Stimulated activated CD8-positive, alpha-beta memory T cell treated with anti-CD3 and anti-CD28 coated beads, Interleukin-4, amount 100 ng/mL, for 4 hours (primary cell): ENCODE data around the gene NEURL1.
A peak's percentile ranks its signal among the peaks of the same experiment; 100 is the strongest.
"Not testable (repeated sequence)": the region's sequence is repeated elsewhere in the genome, so short reads cannot be mapped to it uniquely, and the experiment has no call there.

Source experiments
- DNase-seq, 2 donors: peaks; one replicate each; pipeline ENCODE4 v3.0.0-alpha.2; 2020; ENCODE audit warnings: low read depth in 2 of 2, low spot score in 1 of 2

Gene NEURL1

GRCh38 chr10:103463499-103463898 lies 30.0 kb upstream of the NEURL1 start:
- no peak for DNase-seq

- DNase-seq, result no peak
Observed at GRCh38 chr10:103465411-103466179, 27.9 kb upstream of the NEURL1 start.

- no peak for DNase-seq
Observed at GRCh38 chr10:103466734-103467133, 26.8 kb upstream of the NEURL1 start.

DNA sequence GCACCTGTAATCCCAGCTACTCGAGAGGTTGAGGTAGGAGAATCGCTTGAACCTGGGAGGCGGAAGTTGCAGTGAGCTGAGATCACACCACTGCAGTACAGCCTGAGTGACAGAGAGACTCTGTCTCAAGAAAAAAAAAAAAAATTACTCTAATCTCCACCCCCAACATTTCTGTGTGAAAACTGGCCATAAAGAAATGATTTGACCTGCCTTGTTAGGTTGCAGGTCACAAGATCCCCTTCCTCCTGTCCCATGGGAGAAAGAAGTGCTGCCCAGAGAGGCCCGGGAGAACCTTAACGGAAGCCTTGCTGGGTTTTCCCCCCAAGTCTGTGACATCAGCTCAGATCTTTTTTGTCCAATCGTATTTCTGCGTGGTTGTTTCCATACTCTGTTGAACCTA lies 26.1 kb upstream of the NEURL1 start:
- no peak for DNase-seq

- no peak for DNase-seq
Observed at GRCh38 chr10:103469201-103469600, 24.3 kb upstream of the NEURL1 start.

DNA sequence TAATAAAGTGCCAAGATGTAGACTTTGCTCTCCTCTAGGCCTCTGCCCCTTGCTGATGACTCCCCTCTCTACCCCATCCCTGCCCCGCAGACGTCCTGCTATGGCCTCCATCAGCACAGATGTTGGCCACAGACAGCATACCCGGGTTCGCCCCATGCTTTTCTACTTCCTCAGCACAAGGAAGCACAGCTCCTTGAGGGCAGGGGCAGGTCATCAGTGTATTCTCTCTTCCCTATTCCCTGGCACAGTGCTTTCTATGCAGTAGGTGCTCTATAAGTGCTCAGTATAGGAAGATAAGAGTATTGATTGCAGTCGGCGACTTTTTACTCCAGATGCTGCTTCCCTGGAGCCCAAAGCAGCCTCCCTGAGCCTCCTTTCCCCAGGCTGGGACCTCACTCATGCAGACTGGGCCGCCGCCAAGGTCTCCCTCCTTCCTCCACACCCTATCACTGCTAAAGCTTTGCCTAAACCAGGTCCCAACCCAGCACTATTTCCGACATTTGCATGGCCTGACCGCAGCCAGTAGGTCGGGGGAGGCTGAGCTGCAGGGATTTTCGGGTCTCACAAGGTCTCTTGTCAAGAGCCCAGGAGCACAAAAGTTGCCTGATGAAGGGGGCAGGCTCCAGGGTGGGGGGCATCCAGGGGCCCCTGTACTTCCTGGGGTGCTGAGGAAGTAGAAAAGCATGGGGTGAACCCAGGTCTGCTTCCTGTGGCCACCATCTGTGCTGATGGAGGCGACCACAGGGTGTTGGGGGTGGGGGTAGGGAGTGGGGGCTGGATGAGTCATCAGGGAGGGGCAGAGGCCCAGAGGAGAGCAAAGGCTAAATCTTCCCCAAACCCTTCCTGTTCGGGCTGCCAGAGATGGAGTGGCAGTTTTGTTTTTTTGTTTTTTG lies 22.5 kb upstream of the NEURL1 start:
- peak; percentile 38 to 63 for DNase-seq

DNA sequence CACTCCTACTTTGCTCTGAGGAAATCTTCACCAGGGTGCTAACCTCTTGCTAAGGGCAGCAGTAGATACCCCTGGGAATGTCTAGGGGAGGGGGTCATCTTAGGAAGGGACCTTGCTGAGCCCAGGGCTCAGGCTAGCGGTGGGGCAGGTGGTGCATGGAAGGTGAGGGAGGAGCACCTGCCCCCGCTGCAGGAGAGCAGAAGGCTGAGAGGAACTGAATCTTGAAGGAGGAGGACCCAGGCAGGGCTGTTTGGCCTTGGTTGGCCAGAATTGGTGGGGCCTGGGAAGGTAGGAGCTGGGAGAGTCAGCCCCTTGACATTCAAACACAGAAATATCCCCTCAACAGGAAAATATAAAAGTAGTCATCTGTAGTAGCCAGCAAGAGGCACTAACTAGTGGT lies 21.5 kb upstream of the NEURL1 start:
- DNase-seq, result no peak

DNA sequence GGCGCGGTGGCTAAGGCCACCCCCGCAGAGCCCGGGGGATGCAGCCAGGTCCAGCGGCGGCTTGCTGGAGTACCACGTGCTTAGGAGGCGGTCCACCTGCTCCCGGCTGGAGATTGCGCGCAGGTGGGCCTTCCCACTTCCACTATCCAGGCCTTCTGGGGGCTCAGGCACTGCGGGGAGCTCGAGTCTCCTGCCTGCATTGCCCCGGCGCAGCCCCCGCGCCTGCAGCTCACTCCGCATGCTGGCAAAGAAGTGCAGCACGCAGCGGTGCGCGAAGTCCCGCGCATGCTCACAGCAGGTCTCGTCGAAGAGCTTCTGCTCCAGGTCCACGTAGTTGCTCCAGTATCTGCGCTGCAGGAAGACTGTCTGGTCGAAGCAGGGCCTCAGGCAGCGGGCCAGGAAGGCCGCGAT lies 20.2 kb upstream of the NEURL1 start:
- DNase-seq, result no peak

DNA sequence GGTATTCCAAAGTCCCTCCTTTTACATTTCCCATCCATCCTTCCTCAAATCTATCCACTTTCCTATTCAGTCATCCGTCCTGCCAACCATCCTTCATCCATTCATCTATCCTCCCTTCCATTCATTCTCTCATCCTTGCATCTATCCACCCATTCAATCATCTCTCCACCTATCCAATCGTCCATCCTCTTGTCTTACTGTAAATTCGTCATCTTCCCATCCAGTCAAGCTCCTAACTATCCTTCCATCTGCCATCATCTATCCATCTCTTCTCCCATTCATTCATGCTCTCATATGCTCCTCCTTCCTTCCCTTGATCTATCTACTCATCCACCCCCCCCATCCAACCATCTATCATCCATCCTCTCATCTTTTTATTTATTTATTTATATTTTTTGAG lies 19.4 kb upstream of the NEURL1 start:
- DNase-seq, result no peak

DNA sequence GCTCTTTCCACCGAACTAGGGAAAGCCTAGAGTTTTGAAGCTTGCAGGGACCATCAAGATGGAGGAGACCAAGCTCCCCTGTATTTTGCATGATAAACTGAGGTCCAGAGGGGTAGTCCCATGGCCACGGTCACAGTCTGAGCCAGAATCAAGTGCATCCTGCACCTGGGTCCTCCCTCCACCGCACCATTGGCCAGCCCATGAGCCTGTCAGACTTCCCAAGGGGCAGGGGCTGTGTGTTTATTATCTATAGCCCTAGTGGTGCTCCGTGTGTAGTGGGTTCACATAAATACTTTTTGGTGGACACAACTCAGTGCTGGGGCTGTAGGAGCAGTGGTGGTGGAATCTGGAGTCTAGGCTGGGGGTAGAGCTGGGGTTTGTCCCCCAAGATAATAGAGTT lies 18.1 kb upstream of the NEURL1 start:
- no peak for DNase-seq

GRCh38 chr10:103476046-103476768 lies 17.3 kb upstream of the NEURL1 start:
- DNase-seq, result no peak

DNA sequence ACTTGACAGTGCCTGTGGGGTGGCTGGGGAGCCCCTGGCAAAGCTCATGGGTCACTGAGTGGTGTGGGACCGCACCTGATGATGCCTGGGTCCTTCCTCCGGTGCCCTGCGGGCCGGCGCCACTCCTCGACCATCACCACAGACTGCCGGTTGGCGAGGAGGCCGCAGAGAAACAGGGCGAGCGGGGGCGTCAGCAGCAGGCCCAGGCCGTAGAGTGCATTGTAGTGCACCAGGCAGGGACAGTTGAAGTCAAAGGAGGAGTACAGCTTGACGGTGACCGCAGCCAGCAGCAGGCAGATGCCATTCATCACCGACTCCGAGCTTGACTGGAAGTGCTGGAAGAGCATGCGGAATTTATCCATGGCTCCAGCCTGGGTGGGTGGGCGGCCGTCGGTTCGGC lies 14.8 kb upstream of the NEURL1 start:
- no peak for DNase-seq

DNA sequence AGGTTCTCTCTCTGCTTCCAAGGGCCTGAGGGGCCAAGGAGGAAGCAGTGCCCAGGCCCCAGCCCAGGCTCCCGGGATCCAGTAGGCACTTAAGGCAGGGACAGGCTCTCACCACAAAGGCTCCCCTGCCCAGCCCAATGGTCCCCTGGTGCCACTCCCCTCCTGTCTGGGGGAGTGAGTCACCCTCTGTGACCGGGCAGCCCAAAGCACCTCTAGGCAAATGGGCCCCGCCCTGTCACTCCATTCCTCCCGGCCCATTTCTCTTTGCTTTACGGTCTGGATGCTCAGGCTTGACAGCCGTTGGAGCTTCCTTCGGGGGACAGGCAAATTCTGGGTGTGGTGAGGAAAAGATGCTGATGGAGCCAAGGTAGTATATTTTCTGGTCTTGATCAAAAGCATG lies 14.4 kb upstream of the NEURL1 start, which contains the start of gene CALHM3:
CALHM3 (minus strand) TSS at position 106 of the 400 bp plus-strand sequence. CDS start 208 bp downstream, outside the sequence.
- DNase-seq, result no peak

- no peak for DNase-seq
Observed at GRCh38 chr10:103480521-103480920, 13.0 kb upstream of the NEURL1 start.

GRCh38 chr10:103481974-103482531 lies 11.5 kb upstream of the NEURL1 start:
- DNase-seq, result no peak

DNA sequence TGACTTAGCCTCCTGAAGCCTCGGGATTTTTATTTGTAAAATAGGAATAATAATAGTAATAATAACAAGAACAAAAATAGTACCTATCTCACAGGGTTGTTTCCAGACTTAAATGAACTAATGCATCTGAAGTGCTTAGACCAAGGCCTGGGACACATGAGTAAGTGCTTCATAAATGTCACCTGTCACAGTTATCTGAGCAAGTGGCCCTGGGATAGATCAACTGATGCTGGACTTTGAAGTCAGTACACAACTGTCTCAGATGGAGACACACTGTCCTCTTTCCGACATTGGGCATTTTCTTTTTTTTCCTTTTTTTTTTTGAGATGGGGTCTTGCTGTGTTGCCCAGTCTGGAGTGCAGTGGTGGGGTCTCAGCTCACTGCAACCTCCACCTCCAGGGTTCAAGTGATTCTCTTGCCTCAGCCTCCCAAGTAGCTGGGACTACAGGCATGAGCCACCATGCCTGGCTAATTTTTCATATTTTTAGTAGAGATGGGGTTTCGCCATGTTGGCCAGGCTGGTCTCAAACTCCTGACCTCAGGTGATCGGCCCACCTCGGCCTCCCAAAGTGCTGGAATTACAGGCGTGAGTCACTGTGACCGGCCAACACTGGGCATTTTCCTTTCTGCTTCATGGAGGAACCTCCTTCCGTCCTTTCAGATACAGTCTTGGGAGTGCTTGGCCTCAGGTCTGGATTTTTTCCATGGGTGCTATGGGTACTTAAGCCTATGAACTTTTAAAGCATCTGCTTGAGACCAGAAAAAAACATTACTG lies 6.7 kb upstream of the NEURL1 start:
- not testable (repeated sequence) for DNase-seq

- DNase-seq, result no peak
Observed at GRCh38 chr10:103487410-103487708, 6.1 kb upstream of the NEURL1 start.

DNA sequence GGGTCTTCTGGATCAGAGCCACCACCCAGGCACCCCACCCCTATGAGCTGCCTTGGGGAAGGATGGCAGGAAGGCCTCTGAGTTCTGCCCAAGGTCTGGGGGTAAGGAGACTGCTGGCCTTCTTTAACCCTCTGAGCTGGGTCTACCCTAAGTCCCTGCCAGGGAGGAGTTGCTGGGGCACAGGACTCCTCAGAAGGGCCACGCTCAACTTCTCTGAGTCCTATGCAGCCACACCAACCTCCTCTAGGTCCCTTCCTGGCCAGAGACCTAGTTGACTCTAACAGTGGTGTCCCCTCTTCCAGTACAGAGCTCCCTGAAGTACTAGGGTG lies 2.6 kb upstream of the NEURL1 start:
- no peak for DNase-seq

DNA sequence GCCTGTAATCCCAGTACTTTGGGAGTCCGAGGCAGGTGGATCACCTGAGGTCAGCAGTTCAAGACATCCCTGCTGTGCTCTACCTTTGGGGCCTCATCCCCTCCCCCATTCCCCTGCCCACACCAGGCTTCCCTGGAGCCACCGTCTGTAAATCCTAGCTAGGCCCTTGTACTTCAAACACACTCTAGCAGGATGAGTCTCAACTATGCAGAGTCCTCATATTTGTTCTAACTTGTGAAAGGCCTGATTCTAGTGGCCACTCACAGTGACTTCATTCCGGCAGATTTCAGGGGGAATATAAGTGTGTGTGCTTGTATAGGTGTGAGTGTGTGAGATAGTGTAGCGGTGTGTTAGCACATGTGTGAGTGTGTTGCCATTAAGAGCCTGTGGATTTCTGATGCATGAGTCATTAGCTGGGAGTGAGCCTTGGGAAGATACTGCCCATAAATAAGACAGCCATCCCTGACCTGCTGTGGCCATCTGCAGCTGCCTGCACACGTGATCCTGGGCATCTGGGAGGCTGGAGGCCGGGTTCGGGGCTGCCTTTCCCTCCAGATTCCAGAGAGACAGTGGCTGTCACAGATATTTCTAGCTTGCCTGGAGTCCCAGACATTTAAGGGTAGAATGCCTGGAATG lies 1.7 kb upstream of the NEURL1 start:
- DNase-seq, result no peak

- no peak for DNase-seq
Observed at GRCh38 chr10:103492655-103493261, 747 bp upstream of the NEURL1 start.
